ENCODE measurements around the gene SLC27A5. TPM values are rescaled to one million over a fixed set of nuclear protein-coding genes. Genes with fewer than 3 reads are reported as not detected.
A peak's percentile ranks its signal among the peaks of the same experiment; 100 is the strongest.

The SLC27A5 gene
- polyA plus RNA-seq, 1 of the 3 experiments (the other 2 are of a cell fraction), result 57.3 TPM

- TF ChIP-seq CTCF (IDR thresholded peaks at IDR 0.05) (no peak), TEAD4 (IDR thresholded peaks at IDR 0.05; ENCODE audit: borderline replicate concordance, insufficient read depth) (no peak), ELF1 (IDR thresholded peaks at IDR 0.05) (peak; percentile 67)
These were observed 47.6 kb upstream of the SLC27A5 start (continued) for GRCh38 chr19:58559275-58560006.

- H3K27me3 ChIP-seq (ENCODE audit: insufficient read depth), result no peaks in the 10 kb centered on the region
- H3K79me2 ChIP-seq (ENCODE audit: insufficient read depth), result peaks cover 39% of the 10 kb centered on the region
- POLR2A ChIA-PET, result interaction anchor here (0.6 to 5.7 kb wide), 8 partner anchors 9 to 45 kb away, joined by 3 to 35 read pairs (median 8); partner anchors contain the start of genes MZF1, TRIM28 and ZBTB45
- peak overlapping the region; percentile 99 for H3K4me2 ChIP-seq
- H2AFZ ChIP-seq (ENCODE audit: low read depth), result no peak overlapping the region
- peaks cover 38% of the 10 kb centered on the region for H3F3A ChIP-seq (replicated peaks; ENCODE audit: insufficient read depth)
- CTCF ChIA-PET, result interaction anchor here (2.6 kb wide), 1 partner anchor 40 kb away, joined by 23 read pairs; the partner anchor contains the start of gene ZBTB45
- H3K9me2 ChIP-seq, result no peaks in the 10 kb centered on the region
- under 1% methylated on average over 18 of the region's 76 CpGs for WGBS (ENCODE audit: low lambda C conversion rate)
- H3K9ac ChIP-seq, result peak overlapping the region; percentile 100
- peaks cover 9% of the 10 kb centered on the region; the same call in 1 of the 2 replicates for H4K20me1 ChIP-seq (ENCODE audit: insufficient read depth)
- DNase-seq, result peak; percentile 91
- no peaks in the 10 kb centered on the region for H3K9me3 ChIP-seq
- H3K27ac ChIP-seq (ENCODE audit: low read depth in 2 of 2, low read length in 1 of 2), result peak overlapping the region; percentile 99 to 100
- H3K4me3 ChIP-seq (ENCODE audit: low read depth in 2 of 2, low read length in 1 of 2), result peak overlapping the region; percentile 91 to 96
- H3K36me3 ChIP-seq (replicated peaks in 1 of 2; ENCODE audit: control insufficient read depth in 1 of 2, insufficient read depth in 2 of 2, low read length in 1 of 2), result peaks cover 16 to 18% of the 10 kb centered on the region in 2 experiments
- H3K4me1 ChIP-seq (ENCODE audit: control insufficient read depth in 1 of 2, insufficient read depth in 2 of 2, low read depth in 1 of 2, low read length in 1 of 2), result peaks cover 20 to 71% of the 10 kb centered on the region in 2 experiments; a peak in 3 of 4 replicates
- TF ChIP-seq CTCF (IDR thresholded peaks at IDR 0.05) (no peak), USF1 (IDR thresholded peaks at IDR 0.05; ENCODE audit: borderline replicate concordance, low read depth) (no peak), RFX5 (IDR thresholded peaks at IDR 0.05; ENCODE audit: low read length) (no peak), JUND (IDR thresholded peaks at IDR 0.05) (no peak), ZBTB33 (IDR thresholded peaks at IDR 0.05; ENCODE audit: borderline replicate concordance, low read depth) (no peak), SMC3 (IDR thresholded peaks at IDR 0.05; ENCODE audit: low read depth, low read length) (no peak), TAF1 (IDR thresholded peaks at IDR 0.05; ENCODE audit: borderline replicate concordance, low read depth, low read length) (peak; percentile 47; the same call in 1 of the 2 replicates), NFIC (IDR thresholded peaks at IDR 0.05; ENCODE audit: borderline replicate concordance) (no peak), PBX3 (IDR thresholded peaks at IDR 0.05) (no peak), POLR2AphosphoS5 (IDR thresholded peaks at IDR 0.05; ENCODE audit: low read depth, low read length) (peak; percentile 54; the same call in 1 of the 2 replicates), NRF1 (IDR thresholded peaks at IDR 0.05; ENCODE audit: low read depth, low read length) (peak; percentile 85), RCOR1 (IDR thresholded peaks at IDR 0.05; ENCODE audit: low read length) (no peak), EZH2phosphoT487 (IDR thresholded peaks at IDR 0.05; ENCODE audit: borderline replicate concordance, low read depth) (no peak), REST (IDR thresholded peaks at IDR 0.05; ENCODE audit: low read depth, low read length) (0 out of 2 replicates have a peak, but pooled peaks have one; percentile 27)
These were observed 47.0 kb upstream of the SLC27A5 start for GRCh38 chr19:58558623-58559274.

Data from SK-N-SH (cell line).